ENCODE results near the gene NDUFB8. TPM values are rescaled to one million over a fixed set of nuclear protein-coding genes. Genes with fewer than 3 reads are reported as not detected.

The NDUFB8 gene
- total RNA-seq, 2 experiments from 2014 or later = 390 to 404 TPM

GRCh38 chr10:100535338-100535714 is 5.7 kb upstream of the NDUFB8 start:
- Mint-ChIP-seq H3K27ac (no peak overlapping the region), H3K4me3 (no peak overlapping the region), H3K4me1 (ENCODE audit: low read depth) (peaks cover 38% of the 10 kb centered on the region), H3K27me3 (no peaks in the 10 kb centered on the region), H3K36me3 (peaks cover 17% of the 10 kb centered on the region), H3K9me3 (no peaks in the 10 kb centered on the region)
- intact Hi-C loops (cut with micrococcal nuclease) = loop anchor here (1.0 kb wide), 1 partner anchor 26 kb away; no protein-coding TSS in a partner anchor
- ChIA-PET POLR2A (interaction anchor here (0.6 to 1.8 kb wide), 8 partner anchors 8 to 165 kb away, joined by 3 to 8 read pairs (median 4); no protein-coding TSS in a partner anchor), CTCF (interaction anchor here (0.6 to 4.7 kb wide), 18 partner anchors 9 to 463 kb away, joined by 3 to 46 read pairs (median 4); partner anchors contain the start of gene SCD)
- DNase-seq = no peak

- ChIA-PET CTCF (interaction anchor here (1.2 to 4.7 kb wide), 4 partner anchors 16 to 344 kb away, joined by 4 to 46 read pairs (median 8); no protein-coding TSS in a partner anchor), POLR2A (interaction anchor here (1.3 to 1.8 kb wide), 3 partner anchors 10 to 164 kb away, joined by 4 to 8 read pairs (median 6); no protein-coding TSS in a partner anchor)
- no peak overlapping the region for H3K27ac Mint-ChIP-seq
- intact Hi-C loops (cut with micrococcal nuclease) = loop anchor here (1.0 kb wide), 1 partner anchor 25 kb away; no protein-coding TSS in a partner anchor
- DNase-seq = no peak
- H3K9me3 Mint-ChIP-seq = no peaks in the 10 kb centered on the region
- peaks cover 16% of the 10 kb centered on the region for H3K36me3 Mint-ChIP-seq
- no peak overlapping the region for H3K4me3 Mint-ChIP-seq
- H3K27me3 Mint-ChIP-seq = no peaks in the 10 kb centered on the region
- H3K4me1 Mint-ChIP-seq (ENCODE audit: low read depth) = peaks cover 43% of the 10 kb centered on the region
Measured at GRCh38 chr10:100534726-100535125, 5.1 kb upstream of the NDUFB8 start.

- peaks cover 19% of the 10 kb centered on the region for H3K36me3 Mint-ChIP-seq
- no peak for DNase-seq
- ChIA-PET CTCF (interaction anchor here (4.7 kb wide), 1 partner anchor 22 kb away, joined by 46 read pairs; no protein-coding TSS in a partner anchor), POLR2A (no interaction called here)
- no peaks in the 10 kb centered on the region for H3K9me3 Mint-ChIP-seq
- peak overlapping the region; percentile 33 for H3K27ac Mint-ChIP-seq
- no peaks in the 10 kb centered on the region for H3K27me3 Mint-ChIP-seq
- peaks cover 36% of the 10 kb centered on the region for H3K4me1 Mint-ChIP-seq (ENCODE audit: low read depth)
- H3K4me3 Mint-ChIP-seq = no peak overlapping the region
- intact Hi-C loops (cut with micrococcal nuclease) = no loop called here
Measured at GRCh38 chr10:100531761-100532160, 2.1 kb upstream of the NDUFB8 start.

GRCh38 chr10:100528921-100529474 is 673 bp downstream of the NDUFB8 start:
- H3K4me1 Mint-ChIP-seq (ENCODE audit: low read depth) = peaks cover 34% of the 10 kb centered on the region
- no peaks in the 10 kb centered on the region for H3K9me3 Mint-ChIP-seq
- POLR2A ChIA-PET = interaction anchor here (0.8 to 4.6 kb wide), 4 partner anchors 19 to 183 kb away, joined by 3 to 26 read pairs (median 4); no protein-coding TSS in a partner anchor
- intact Hi-C loops (cut with micrococcal nuclease) = loop anchor here (1.0 to 2.0 kb wide), 3 partner anchors 18 to 384 kb away; partner anchors contain the start of gene SLF2
- H3K4me3 Mint-ChIP-seq = peak overlapping the region; percentile 100
- DNase-seq = peak; percentile 21
- H3K27me3 Mint-ChIP-seq = no peaks in the 10 kb centered on the region
- H3K36me3 Mint-ChIP-seq = peaks cover 32% of the 10 kb centered on the region
- CTCF ChIA-PET = interaction anchor here (1.9 to 5.4 kb wide), 3 partner anchors 10 to 47 kb away, joined by 10 to 47 read pairs (median 39); partner anchors contain the start of gene SEC31B
- H3K27ac Mint-ChIP-seq = peak overlapping the region; percentile 96

- peaks cover 34% of the 10 kb centered on the region for H3K4me1 Mint-ChIP-seq (ENCODE audit: low read depth)
- peak overlapping the region; percentile 96 for H3K27ac Mint-ChIP-seq
- intact Hi-C loops (cut with micrococcal nuclease) = loop anchor here (1.0 to 2.0 kb wide), 3 partner anchors 17 to 384 kb away; partner anchors contain the start of gene SLF2
- H3K27me3 Mint-ChIP-seq = no peaks in the 10 kb centered on the region
- H3K36me3 Mint-ChIP-seq = peaks cover 38% of the 10 kb centered on the region
- ChIA-PET POLR2A (interaction anchor here (0.8 to 4.6 kb wide), 5 partner anchors 7 to 182 kb away, joined by 3 to 26 read pairs (median 5); partner anchors contain the start of gene HIF1AN), CTCF (interaction anchor here (1.9 to 5.4 kb wide), 3 partner anchors 10 to 46 kb away, joined by 10 to 47 read pairs (median 39); partner anchors contain the start of gene SEC31B)
- peak; percentile 61 for DNase-seq
- H3K9me3 Mint-ChIP-seq = no peaks in the 10 kb centered on the region
- peak overlapping the region; percentile 100 for H3K4me3 Mint-ChIP-seq
Measured at GRCh38 chr10:100528123-100528886, 1.4 kb downstream of the NDUFB8 start.

GRCh38 chr10:100524638-100525037 is 5.0 kb downstream of the NDUFB8 start:
- Mint-ChIP-seq H3K27me3 (no peaks in the 10 kb centered on the region), H3K4me1 (ENCODE audit: low read depth) (peaks cover 23% of the 10 kb centered on the region), H3K9me3 (no peaks in the 10 kb centered on the region), H3K36me3 (peaks cover 40% of the 10 kb centered on the region), H3K4me3 (no peak overlapping the region), H3K27ac (peak overlapping the region; percentile 54)
- intact Hi-C loops (cut with micrococcal nuclease) = no loop called here
- no peak for DNase-seq
- ChIA-PET POLR2A (interaction anchor here (4.6 kb wide), 1 partner anchor 15 kb away, joined by 26 read pairs; no protein-coding TSS in a partner anchor), CTCF (interaction anchor here (0.9 to 5.4 kb wide), 4 partner anchors 11 to 91 kb away, joined by 3 to 39 read pairs (median 4); partner anchors contain the start of gene HIF1AN)

- POLR2A ChIA-PET = no interaction called here
- intact Hi-C loops (cut with micrococcal nuclease) = no loop called here
- peaks cover 40% of the 10 kb centered on the region for H3K36me3 Mint-ChIP-seq
Measured at GRCh38 chr10:100524206-100524605, 5.5 kb downstream of the NDUFB8 start.

GRCh38 chr10:100522945-100523344 is 6.7 kb downstream of the NDUFB8 start:
- ChIA-PET POLR2A (interaction anchor here (0.8 to 1.0 kb wide), 2 partner anchors 41 to 176 kb away, joined by 3 to 6 read pairs; partner anchors contain the start of gene SCD), CTCF (interaction anchor here (1.1 to 7.5 kb wide), 6 partner anchors 11 to 184 kb away, joined by 4 to 144 read pairs (median 8); no protein-coding TSS in a partner anchor)
- peaks cover 34% of the 10 kb centered on the region for H3K36me3 Mint-ChIP-seq
- DNase-seq = no peak
- H3K9me3 Mint-ChIP-seq = no peaks in the 10 kb centered on the region
- H3K27me3 Mint-ChIP-seq = no peaks in the 10 kb centered on the region
- H3K4me1 Mint-ChIP-seq (ENCODE audit: low read depth) = peaks cover 26% of the 10 kb centered on the region
- H3K27ac Mint-ChIP-seq = no peak overlapping the region
- H3K4me3 Mint-ChIP-seq = no peak overlapping the region
- intact Hi-C loops (cut with micrococcal nuclease) = no loop called here

More at GRCh38 chr10:100524206-100524605, 5.5 kb downstream of the NDUFB8 start:
- Mint-ChIP-seq H3K27me3 (no peaks in the 10 kb centered on the region), H3K4me1 (ENCODE audit: low read depth) (peaks cover 23% of the 10 kb centered on the region), H3K9me3 (no peaks in the 10 kb centered on the region), H3K4me3 (no peak overlapping the region), H3K27ac (no peak overlapping the region)
- no peak for DNase-seq
- CTCF ChIA-PET = interaction anchor here (0.9 to 5.4 kb wide), 3 partner anchors 11 to 90 kb away, joined by 3 to 39 read pairs (median 3); partner anchors contain the start of gene HIF1AN

GRCh38 chr10:100522107-100522801 is 7.4 kb downstream of the NDUFB8 start:
- H3K27me3 Mint-ChIP-seq = no peaks in the 10 kb centered on the region
- H3K4me1 Mint-ChIP-seq (ENCODE audit: low read depth) = peaks cover 23% of the 10 kb centered on the region
- H3K27ac Mint-ChIP-seq = peak overlapping the region; percentile 35
- no peaks in the 10 kb centered on the region for H3K9me3 Mint-ChIP-seq
- H3K4me3 Mint-ChIP-seq = no peak overlapping the region
- peaks cover 31% of the 10 kb centered on the region for H3K36me3 Mint-ChIP-seq
- intact Hi-C loops (cut with micrococcal nuclease) = no loop called here
- DNase-seq = no peak
- ChIA-PET POLR2A (interaction anchor here (0.8 to 1.0 kb wide), 2 partner anchors 40 to 176 kb away, joined by 3 to 6 read pairs; partner anchors contain the start of gene SCD), CTCF (interaction anchor here (1.1 to 7.5 kb wide), 6 partner anchors 11 to 183 kb away, joined by 4 to 144 read pairs (median 8); no protein-coding TSS in a partner anchor)

GRCh38 chr10:100520811-100521210 is 8.9 kb downstream of the NDUFB8 start:
- peaks cover 29% of the 10 kb centered on the region for H3K36me3 Mint-ChIP-seq
- peaks cover 13% of the 10 kb centered on the region for H3K4me1 Mint-ChIP-seq (ENCODE audit: low read depth)
- H3K27ac Mint-ChIP-seq = peak overlapping the region; percentile 61
- H3K9me3 Mint-ChIP-seq = no peaks in the 10 kb centered on the region
- DNase-seq = no peak
- POLR2A ChIA-PET = interaction anchor here (0.6 to 0.7 kb wide), 4 partner anchors 9 to 234 kb away, joined by 3 to 4 read pairs (median 3); no protein-coding TSS in a partner anchor
- H3K4me3 Mint-ChIP-seq = no peak overlapping the region
- CTCF ChIA-PET = interaction anchor here (0.7 to 7.5 kb wide), 8 partner anchors 8 to 182 kb away, joined by 3 to 144 read pairs (median 4); partner anchors contain the start of gene HIF1AN
- no peaks in the 10 kb centered on the region for H3K27me3 Mint-ChIP-seq
- intact Hi-C loops (cut with micrococcal nuclease) = no loop called here
